Muscle of back (tissue), 13 donors: ENCODE measurements around the gene ZNF536. TPM values are rescaled to one million over a fixed set of nuclear protein-coding genes. Genes with fewer than 3 reads are reported as not detected.

ENCODE experiments used
- DNase-seq, 3 donors: peaks; one replicate each; pipeline versions ENCODE4 v3.0.0 to v3.0.0-alpha.2; 2013
- long read RNA-seq, 9 donors: transcript quantifications; one replicate each; lab custom pipeline, GENCODE V29; 2026
- polyA plus RNA-seq, 10 donors: library from polyadenylated mRNA; unstranded; fragments of 120-200 nt; gene quantifications; one replicate each; pipeline ENCODE4 v1.2.1, GENCODE V29; 2013; ENCODE audit not compliant: insufficient read length in 10 of 10

ZNF536 gene
- 1 to 10 TPM; 1.5 to 7.8 (median 2.7) TPM for polyA plus RNA-seq
- long read RNA-seq, donor 1: 0 reads
- long read RNA-seq, donor 2: 0 reads
- long read RNA-seq, donor 3: 0 reads
- long read RNA-seq, donor 4: 0 reads
- long read RNA-seq, donor 5: 0 reads
- long read RNA-seq, donor 6: 0 reads
- long read RNA-seq, donor 7: 0 reads
- long read RNA-seq, donor 8: 0 reads
- long read RNA-seq, donor 9: 0 reads

GRCh38 chr19:30371960-30372824 is at the start of gene ZNF536:
TSS of gene ZNF536 (plus strand) at chr19:30372384. CDS start at chr19:30443563, 71,179 bp downstream.
- no peak for DNase-seq

GRCh38 chr19:30322641-30323320 is 49.4 kb upstream of the ZNF536 start:
- no peak for DNase-seq

GRCh38 chr19:30323904-30324303 is 48.3 kb upstream of the ZNF536 start:
- DNase-seq: no peak

- no peak for DNase-seq
Observed at GRCh38 chr19:30324982-30325381, 47.2 kb upstream of the ZNF536 start.

- DNase-seq: peak in 1 of 3 donors; percentile 46
Observed at GRCh38 chr19:30325676-30326392, 46.4 kb upstream of the ZNF536 start.

- DNase-seq: no peak
Observed at GRCh38 chr19:30326393-30326710, 45.8 kb upstream of the ZNF536 start.

- DNase-seq: no peak
Observed at GRCh38 chr19:30327331-30327730, 44.9 kb upstream of the ZNF536 start.

GRCh38 chr19:30328096-30328495 is 44.1 kb upstream of the ZNF536 start:
- no peak for DNase-seq

GRCh38 chr19:30330266-30330665 is 41.9 kb upstream of the ZNF536 start:
- DNase-seq: no peak

- no peak for DNase-seq
Observed at GRCh38 chr19:30332445-30333234, 39.5 kb upstream of the ZNF536 start.

- DNase-seq: no peak
Observed at GRCh38 chr19:30333291-30334065, 38.7 kb upstream of the ZNF536 start.

GRCh38 chr19:30334841-30335240 is 37.3 kb upstream of the ZNF536 start:
- no peak for DNase-seq

GRCh38 chr19:30335306-30335886 is 36.8 kb upstream of the ZNF536 start:
- DNase-seq: no peak

- no peak for DNase-seq
Observed at GRCh38 chr19:30336290-30336689, 35.9 kb upstream of the ZNF536 start.

GRCh38 chr19:30338041-30338456 is 34.1 kb upstream of the ZNF536 start:
- DNase-seq: no peak

- no peak for DNase-seq
Observed at GRCh38 chr19:30338878-30339623, 33.1 kb upstream of the ZNF536 start.

GRCh38 chr19:30339624-30340525 is 32.3 kb upstream of the ZNF536 start:
- no peak for DNase-seq
